Measurements from ENCODE around the gene DUS1L.

DNA sequence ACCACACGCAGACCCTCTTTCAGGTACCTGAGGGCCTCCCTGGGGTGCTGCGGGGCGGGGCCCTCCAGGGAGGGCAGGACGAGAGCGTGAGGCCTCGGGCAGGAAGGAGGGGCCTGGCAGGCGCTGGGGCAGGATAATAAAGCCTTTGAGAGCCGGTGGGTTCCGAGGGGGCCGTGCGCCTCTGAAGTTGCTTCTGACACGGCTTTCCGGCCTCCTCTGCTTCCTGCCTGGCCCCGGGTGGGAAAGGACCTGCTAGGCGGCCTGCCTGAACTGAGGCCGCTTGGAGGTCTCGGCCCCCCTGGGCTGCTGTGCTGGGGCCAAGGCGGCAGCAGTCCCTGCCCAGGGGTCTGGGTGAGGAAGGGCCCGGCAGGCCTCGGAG lies 53.4 kb downstream of the DUS1L start:
- no peak for TF ChIP-seq POLR2AphosphoS5 (IDR thresholded peaks at IDR 0.05; ENCODE audit: insufficient read depth in 1 of 2, low read depth in 1 of 2)
- TF ChIP-seq, protein P1, sequence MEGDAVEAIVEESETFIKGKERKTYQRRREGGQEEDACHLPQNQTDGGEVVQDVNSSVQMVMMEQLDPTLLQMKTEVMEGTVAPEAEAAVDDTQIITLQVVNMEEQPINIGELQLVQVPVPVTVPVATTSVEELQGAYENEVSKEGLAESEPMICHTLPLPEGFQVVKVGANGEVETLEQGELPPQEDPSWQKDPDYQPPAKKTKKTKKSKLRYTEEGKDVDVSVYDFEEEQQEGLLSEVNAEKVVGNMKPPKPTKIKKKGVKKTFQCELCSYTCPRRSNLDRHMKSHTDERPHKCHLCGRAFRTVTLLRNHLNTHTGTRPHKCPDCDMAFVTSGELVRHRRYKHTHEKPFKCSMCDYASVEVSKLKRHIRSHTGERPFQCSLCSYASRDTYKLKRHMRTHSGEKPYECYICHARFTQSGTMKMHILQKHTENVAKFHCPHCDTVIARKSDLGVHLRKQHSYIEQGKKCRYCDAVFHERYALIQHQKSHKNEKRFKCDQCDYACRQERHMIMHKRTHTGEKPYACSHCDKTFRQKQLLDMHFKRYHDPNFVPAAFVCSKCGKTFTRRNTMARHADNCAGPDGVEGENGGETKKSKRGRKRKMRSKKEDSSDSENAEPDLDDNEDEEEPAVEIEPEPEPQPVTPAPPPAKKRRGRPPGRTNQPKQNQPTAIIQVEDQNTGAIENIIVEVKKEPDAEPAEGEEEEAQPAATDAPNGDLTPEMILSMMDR (IDR thresholded peaks at IDR 0.05), result no peak
